IMR-90 (cell line): ENCODE results near the gene TMEM43. TPM values are rescaled to one million over a fixed set of nuclear protein-coding genes. Genes with fewer than 3 reads are reported as not detected.

Source experiments
- ATAC-seq: fragments of 200-7000 bp; cut with Tn5 transposase; 2 replicates; pipeline ENCODE4 v1.9.1; 2020; ENCODE audit warnings: low read depth, mild to moderate bottlenecking, moderate library complexity
- BruUV-seq: library from RNA; stranded (reverse); fragments of 400-500 nt; replicated peaks from 2 replicates; lab custom pipeline; 2021; lab: Mats Ljungman, UMichigan
- CTCF ChIA-PET: fragments of 300-600 bp; formaldehyde crosslinking; extraction: SDS; loops from one replicate; lab custom pipeline; 2021; ENCODE audit warnings: antibody characterized with exemption; lab: Yijun Ruan, JAX
- POLR2A ChIA-PET: fragments of 300-600 bp; sonication (Branson Sonifier 250); formaldehyde crosslinking; loops from one replicate; lab custom pipeline; 2022; ENCODE audit warnings: antibody characterized with exemption; ENCODE audit not compliant: unreplicated experiment; lab: Charles Lee
- DNase-seq: peaks from one replicate; pipeline ENCODE4 v3.0.0; 2013
- H2AFZ ChIP-seq: replicated peaks from 2 replicates; pipeline ENCODE3; 2013; ENCODE audit warnings: low read length, mild to moderate bottlenecking; ENCODE audit not compliant: poor library complexity
- H2AK5ac ChIP-seq: 2 replicates; pipeline ENCODE4 v1.6.1; 2013; ENCODE audit warnings: low read depth, low read length, inconsistent platforms
- H2AK9ac ChIP-seq: replicated peaks from 2 replicates; pipeline ENCODE3; 2013; ENCODE audit warnings: mild to moderate bottlenecking, low read depth, low read length, moderate library complexity; ENCODE audit not compliant: poor library complexity
- H2BK120ac ChIP-seq: 2 replicates; pipeline ENCODE4 v1.6.1; 2013; ENCODE audit warnings: low read depth, low read length, inconsistent platforms
- H2BK15ac ChIP-seq: 3 replicates; pipeline ENCODE4 v1.6.1; 2013; ENCODE audit warnings: low read depth, low read length, inconsistent platforms
- H2BK20ac ChIP-seq: 2 replicates; pipeline ENCODE4 v1.6.1; 2013; ENCODE audit warnings: low read depth, mild to moderate bottlenecking, inconsistent platforms, low read length, moderate library complexity
- H2BK5ac ChIP-seq: 2 replicates; pipeline ENCODE4 v1.6.1; 2013; ENCODE audit warnings: mild to moderate bottlenecking, low read depth, low read length, inconsistent platforms; ENCODE audit not compliant: poor library complexity, severe bottlenecking
- H3K14ac ChIP-seq: replicated peaks from 2 replicates; pipeline ENCODE4 v1.6.1; 2013; ENCODE audit warnings: low read depth, low read length, inconsistent platforms
- H3K18ac ChIP-seq: 2 replicates; pipeline ENCODE4 v1.6.1; 2013; ENCODE audit warnings: low read depth, low read length, control low read depth
- H3K23ac ChIP-seq: 2 replicates; pipeline ENCODE4 v1.6.1; 2013; ENCODE audit warnings: low read depth, low read length, inconsistent platforms
- H3K27ac ChIP-seq: 2 replicates; pipeline ENCODE4 v1.5.1; 2013; ENCODE audit warnings: mild to moderate bottlenecking, control low read depth, low read length; ENCODE audit not compliant: insufficient read depth
- H3K27me3 ChIP-seq: 2 replicates; pipeline ENCODE4 v1.6.1; 2013; ENCODE audit warnings: low read length; ENCODE audit not compliant: control insufficient read depth, insufficient read depth
- H3K36me3 ChIP-seq: 2 replicates; pipeline ENCODE4 v1.6.1; 2013; ENCODE audit warnings: low read length, mixed read lengths; ENCODE audit not compliant: control insufficient read depth, insufficient read depth
- H3K4ac ChIP-seq: 2 replicates; pipeline ENCODE4 v1.6.1; 2013; ENCODE audit warnings: low read depth, low read length, inconsistent platforms
- H3K4me1 ChIP-seq: 2 replicates; pipeline ENCODE4 v1.6.1; 2013; ENCODE audit warnings: low read length, mixed read lengths; ENCODE audit not compliant: control insufficient read depth, insufficient read depth
- H3K4me2 ChIP-seq: 2 replicates; pipeline ENCODE4 v1.6.1; 2013; ENCODE audit warnings: low read depth, mild to moderate bottlenecking, control low read depth, low read length, moderate library complexity
- H3K4me3 ChIP-seq: 2 replicates; pipeline ENCODE4 v1.5.1; 2013; ENCODE audit warnings: low read depth, mild to moderate bottlenecking, control low read depth, low read length, moderate library complexity; ENCODE audit not compliant: insufficient read depth
- H3K56ac ChIP-seq: 2 replicates; pipeline ENCODE4 v1.6.1; 2013; ENCODE audit warnings: low read length, inconsistent platforms; ENCODE audit not compliant: insufficient read depth; ENCODE audit errors: extremely low read depth
- H3K79me1 ChIP-seq, 2 experiments: 2 replicates each; pipeline ENCODE4 v1.6.1; 2013; ENCODE audit warnings: low read length in 2 of 2, inconsistent platforms in 1 of 2, low read depth in 1 of 2
- H3K9ac ChIP-seq: 2 replicates; pipeline ENCODE4 v1.6.1; 2013; ENCODE audit warnings: low read depth, low read length, control low read depth
- H3K9me1 ChIP-seq: 2 replicates; pipeline ENCODE4 v1.6.1; 2013; ENCODE audit warnings: low read length, inconsistent platforms; ENCODE audit not compliant: insufficient read depth
- H3K9me3 ChIP-seq: 2 replicates; pipeline ENCODE4 v1.6.1; 2013; ENCODE audit warnings: low read length; ENCODE audit not compliant: control insufficient read depth, insufficient read depth
- H4K20me1 ChIP-seq: 2 replicates; pipeline ENCODE4 v1.6.1; 2013; ENCODE audit warnings: low read length, inconsistent platforms; ENCODE audit not compliant: insufficient read depth
- H4K5ac ChIP-seq: 2 replicates; pipeline ENCODE4 v1.6.1; 2013; ENCODE audit warnings: mild to moderate bottlenecking, low read depth, low read length, control low read depth
- H4K8ac ChIP-seq, 2 experiments: 2 replicates each; pipeline ENCODE4 v1.6.1; 2013; ENCODE audit warnings: low read depth in 2 of 2, low read length in 2 of 2, control low read depth in 1 of 2, inconsistent platforms in 1 of 2
- H4K91ac ChIP-seq: 2 replicates; pipeline ENCODE4 v1.6.1; 2013; ENCODE audit warnings: low read depth, low read length, inconsistent platforms; ENCODE audit not compliant: insufficient read depth
- CEBPB ChIP-seq: IDR thresholded peaks from 2 replicates; pipeline ENCODE4 v1.6.1; 2012; ENCODE audit warnings: low read depth, low read length, improper control_type of control experiment
- CHD1 ChIP-seq: IDR thresholded peaks from 2 replicates; pipeline ENCODE4 v1.6.1; 2012; ENCODE audit warnings: low read depth, low read length, improper control_type of control experiment
- FOS ChIP-seq: fragments of 150-350 bp; IDR thresholded peaks from 2 replicates; pipeline ENCODE4 v1.6.1; 2016; ENCODE audit warnings: low read depth, low read length
- MXI1 ChIP-seq: IDR thresholded peaks from 2 replicates; pipeline ENCODE4 v1.6.1; 2012; ENCODE audit warnings: low read depth, mild to moderate bottlenecking, low read length, moderate library complexity, borderline replicate concordance
- NFE2L2 ChIP-seq: fragments of 150-350 bp; IDR thresholded peaks from 2 replicates; pipeline ENCODE4 v1.6.1; 2016; ENCODE audit warnings: low read depth, mild to moderate bottlenecking, low read length
- POLR2A ChIP-seq: IDR thresholded peaks from 2 replicates; pipeline ENCODE4 v1.6.1; 2012; ENCODE audit warnings: mild to moderate bottlenecking, low read depth, low read length
- SMC3 ChIP-seq: fragments of 150-350 bp; IDR thresholded peaks from 2 replicates; pipeline ENCODE4 v1.6.1; 2016; ENCODE audit warnings: low read depth, mild to moderate bottlenecking, antibody characterized with exemption, low read length, moderate library complexity
- WGBS, 2 experiments: methylation state at CpG; one replicate each; pipeline versions ENCODE4 v1.1.5 to v1.1.7; 2013; ENCODE audit warnings: missing lambda C conversion rate in 2 of 2; ENCODE audit not compliant: insufficient read length in 1 of 2; ENCODE audit errors: extremely low coverage in 2 of 2; 5-methylcytosine and 5-hydroxymethylcytosine counted together
- dilution Hi-C: fragments of 300-500 bp; cut with HindIII; formaldehyde crosslinking; loops from one replicate; pipeline ENCODE4 v1.14.3; 2018; ENCODE audit warnings: low sequenced_read_pairs; ENCODE audit not compliant: unreplicated experiment
- in situ Hi-C: fragments of 300-500 bp; cut with MboI; formaldehyde crosslinking; loops from 3 replicates; pipeline ENCODE4 v1.14.3; 2019; ENCODE audit warnings: low sequenced_read_pairs, inconsistent platforms, mixed read lengths
- intact Hi-C: fragments of 100-400 bp; cut with micrococcal nuclease; formaldehyde crosslinking; loops from 2 replicates; pipeline ENCODE4 v1.10.0; 2022
- polyA plus RNA-seq, 3 experiments: library from polyadenylated mRNA; depleted of rRNA; stranded (reverse); fragments of >200 nt; gene quantifications; 2 replicates each; pipeline ENCODE4 v1.2.3, GENCODE V29; 2012; ENCODE audit warnings: low replicate concordance in 1 of 3
- total RNA-seq: library from RNA; depleted of rRNA; stranded (reverse); fragments of >200 nt; gene quantifications from 2 replicates; pipeline ENCODE4 v1.2.3, GENCODE V29; 2012
- TF ChIP-seq, protein P1 (sequence below): fragments of 150-350 bp; IDR thresholded peaks from 2 replicates; pipeline ENCODE4 v1.6.1; 2017; ENCODE audit warnings: mild to moderate bottlenecking, antibody characterized with exemption, low read length, low read depth

TMEM43 gene
- total and polyA plus RNA-seq, 2 of the 4 experiments (the other 2 are of a cell fraction): 109 to 114 TPM

DNA sequence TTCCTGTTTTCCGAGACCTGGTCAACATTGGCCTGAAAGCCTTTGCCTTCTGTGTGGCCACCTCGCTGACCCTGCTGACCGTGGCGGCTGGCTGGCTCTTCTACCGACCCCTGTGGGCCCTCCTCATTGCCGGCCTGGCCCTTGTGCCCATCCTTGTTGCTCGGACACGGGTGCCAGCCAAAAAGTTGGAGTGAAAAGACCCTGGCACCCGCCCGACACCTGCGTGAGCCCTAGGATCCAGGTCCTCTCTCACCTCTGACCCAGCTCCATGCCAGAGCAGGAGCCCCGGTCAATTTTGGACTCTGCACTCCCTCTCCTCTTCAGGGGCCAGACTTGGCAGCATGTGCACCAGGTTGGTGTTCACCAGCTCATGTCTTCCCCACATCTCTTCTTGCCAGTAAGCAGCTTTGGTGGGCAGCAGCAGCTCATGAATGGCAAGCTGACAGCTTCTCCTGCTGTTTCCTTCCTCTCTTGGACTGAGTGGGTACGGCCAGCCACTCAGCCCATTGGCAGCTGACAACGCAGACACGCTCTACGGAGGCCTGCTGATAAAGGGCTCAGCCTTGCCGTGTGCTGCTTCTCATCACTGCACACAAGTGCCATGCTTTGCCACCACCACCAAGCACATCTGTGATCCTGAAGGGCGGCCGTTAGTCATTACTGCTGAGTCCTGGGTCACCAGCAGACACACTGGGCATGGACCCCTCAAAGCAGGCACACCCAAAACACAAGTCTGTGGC lies 16.9 kb downstream of the TMEM43 start:
- H2AK5ac ChIP-seq: peak overlapping the region; percentile 7; the same call in 1 of the 2 replicates
- peaks cover 28% of the 10 kb centered on the region; the same call in 1 of the 2 replicates for H3K9me1 ChIP-seq
- H4K20me1 ChIP-seq: peaks cover 7% of the 10 kb centered on the region
- no peak overlapping the region for H3K14ac ChIP-seq
- peak overlapping the region; percentile 60; the same call in 1 of the 2 replicates for H3K27ac ChIP-seq
- in situ Hi-C loops (loop anchor here (25.0 kb wide), 1 partner anchor 104 kb away; no protein-coding TSS in a partner anchor), dilution Hi-C loops (no loop called here), intact Hi-C loops (no loop called here)
- H2BK5ac ChIP-seq: no peak overlapping the region
- H2AK9ac ChIP-seq: peak overlapping the region; percentile 53
- H2BK120ac ChIP-seq: peak overlapping the region; percentile 55; the same call in 1 of the 2 replicates
- no peak overlapping the region for H3K9ac ChIP-seq
- peaks cover 2 to 19% of the 10 kb centered on the region in 2 experiments; a peak in 2 of 4 replicates for H3K79me1 ChIP-seq
- TF ChIP-seq, protein P1, sequence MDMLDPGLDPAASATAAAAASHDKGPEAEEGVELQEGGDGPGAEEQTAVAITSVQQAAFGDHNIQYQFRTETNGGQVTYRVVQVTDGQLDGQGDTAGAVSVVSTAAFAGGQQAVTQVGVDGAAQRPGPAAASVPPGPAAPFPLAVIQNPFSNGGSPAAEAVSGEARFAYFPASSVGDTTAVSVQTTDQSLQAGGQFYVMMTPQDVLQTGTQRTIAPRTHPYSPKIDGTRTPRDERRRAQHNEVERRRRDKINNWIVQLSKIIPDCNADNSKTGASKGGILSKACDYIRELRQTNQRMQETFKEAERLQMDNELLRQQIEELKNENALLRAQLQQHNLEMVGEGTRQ: no peak
- TF ChIP-seq CEBPB (no peak), POLR2A (no peak), NFE2L2 (no peak), CHD1 (no peak), MXI1 (no peak), SMC3 (no peak), FOS (no peak)
- H3K27me3 ChIP-seq: no peaks in the 10 kb centered on the region
- no peak overlapping the region for H3K56ac ChIP-seq
- H3K4me2 ChIP-seq: no peak overlapping the region
- peaks cover 29% of the 10 kb centered on the region for H3K4me1 ChIP-seq
- H4K8ac ChIP-seq: no peak overlapping the region
- H3K4me3 ChIP-seq: no peak overlapping the region
- H4K5ac ChIP-seq: 0 out of 2 replicates have a peak overlapping the region, but pooled peaks have one; percentile 31
- peak overlapping the region; percentile 49 for H4K91ac ChIP-seq
- CTCF ChIA-PET: interaction anchor here (0.7 kb wide), 1 partner anchor 94 kb away, joined by 3 read pairs; no protein-coding TSS in a partner anchor
- POLR2A ChIA-PET: no interaction called here
- DNase-seq (no peak), ATAC-seq (no peak)
- BruUV-seq: no TSS peak
- peak overlapping the region; percentile 23 for H3K18ac ChIP-seq
- 95% methylated on average over 9 of the region's 19 CpGs; no CpG with 5 or more reads in 1 of the 2 experiments for WGBS, 2 experiments
- H2AFZ ChIP-seq: no peak overlapping the region
- H2BK20ac ChIP-seq: no peak overlapping the region
- no peak overlapping the region; the same call in 1 of the 2 replicates for H3K23ac ChIP-seq
- H2BK15ac ChIP-seq: peak overlapping the region; percentile 26; the same call in 1 of the 3 replicates
- H3K9me3 ChIP-seq: no peaks in the 10 kb centered on the region
- H3K4ac ChIP-seq: peak overlapping the region; percentile 51; the same call in 1 of the 2 replicates
- H3K36me3 ChIP-seq: peaks cover 59% of the 10 kb centered on the region
